PC-9 (cell line): ENCODE measurements around the gene KLHDC9.

ENCODE experiments used
- CTCF ChIP-seq: fragments of 200-600 bp; sonication (generic); conservative IDR thresholded peaks from 2 replicates; pipeline ENCODE4 v1.6.1; 2017; ENCODE audit warnings: mixed run types, antibody characterized with exemption, mild to moderate bottlenecking, moderate library complexity
- EZH2 ChIP-seq: fragments of 200-600 bp; sonication (generic); IDR thresholded peaks from 2 replicates; pipeline ENCODE4 v1.8.0; 2017; ENCODE audit warnings: antibody characterized with exemption, low read depth

DNA sequence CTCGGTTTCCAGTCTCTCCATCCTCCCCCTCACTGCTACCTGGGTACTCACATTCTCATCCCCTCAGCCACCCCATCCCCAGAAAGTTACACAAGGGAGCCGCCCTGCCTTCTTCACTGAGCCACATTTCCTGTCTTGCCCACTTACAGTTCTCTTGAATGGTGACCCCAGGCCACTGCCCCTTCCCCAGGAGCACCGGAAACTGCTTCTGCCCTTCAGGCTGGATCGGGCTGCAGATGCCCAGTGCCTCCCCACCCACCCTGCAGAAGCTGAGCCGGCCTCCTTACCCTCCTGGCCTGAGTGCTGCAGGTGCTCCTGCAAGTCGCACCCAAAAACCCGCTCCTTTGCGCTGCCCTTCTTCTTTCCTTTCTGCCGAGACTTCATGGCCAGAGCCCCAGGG lies 28.9 kb upstream of the KLHDC9 start:
- TF ChIP-seq CTCF (no peak), EZH2 (no peak)
